ENCODE results near the gene CLIC4.

The CLIC4 gene

DNA sequence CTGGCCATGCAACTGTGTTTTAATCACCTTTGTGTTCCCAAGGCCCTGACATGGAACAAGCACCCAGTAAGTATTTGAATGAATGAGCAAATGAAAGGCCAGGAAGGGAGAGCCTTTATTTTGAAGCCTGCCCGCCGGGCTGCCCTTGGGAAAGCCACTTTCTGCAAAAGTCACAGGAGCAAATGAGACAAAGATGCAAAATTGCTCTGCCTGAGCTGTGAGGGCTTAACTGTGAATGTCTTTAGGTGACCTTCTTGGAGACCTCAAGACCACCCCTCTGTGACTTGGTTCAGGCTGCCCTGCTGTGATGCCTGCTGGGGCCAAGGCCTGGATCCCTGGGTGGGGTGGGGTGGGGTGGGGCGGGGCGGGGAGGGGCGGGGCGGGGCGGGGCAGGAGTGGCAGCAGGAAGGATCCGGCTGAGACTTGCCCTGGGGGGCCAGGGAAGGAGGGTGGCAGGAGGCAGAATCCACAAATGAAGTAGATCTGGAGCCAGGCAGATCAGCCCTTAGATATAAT lies 130.8 kb downstream of the CLIC4 start:
- H3K4me1 ChIP-seq (ENCODE audit: insufficient read depth, low read length, poor library complexity, severe bottlenecking): peaks cover 2% of the 10 kb centered on the region
- no peak overlapping the region for H3K4me3 ChIP-seq (ENCODE audit: low read length, poor library complexity, severe bottlenecking)
- no peaks in the 10 kb centered on the region for H3K27me3 ChIP-seq (ENCODE audit: insufficient read depth, low read length, poor library complexity, severe bottlenecking)
- H4K20me1 ChIP-seq (ENCODE audit: insufficient read depth, low read length, poor library complexity, severe bottlenecking): no peaks in the 10 kb centered on the region
- H3K79me2 ChIP-seq (ENCODE audit: insufficient read depth, low read length): no peaks in the 10 kb centered on the region
- TF ChIP-seq, protein P1, sequence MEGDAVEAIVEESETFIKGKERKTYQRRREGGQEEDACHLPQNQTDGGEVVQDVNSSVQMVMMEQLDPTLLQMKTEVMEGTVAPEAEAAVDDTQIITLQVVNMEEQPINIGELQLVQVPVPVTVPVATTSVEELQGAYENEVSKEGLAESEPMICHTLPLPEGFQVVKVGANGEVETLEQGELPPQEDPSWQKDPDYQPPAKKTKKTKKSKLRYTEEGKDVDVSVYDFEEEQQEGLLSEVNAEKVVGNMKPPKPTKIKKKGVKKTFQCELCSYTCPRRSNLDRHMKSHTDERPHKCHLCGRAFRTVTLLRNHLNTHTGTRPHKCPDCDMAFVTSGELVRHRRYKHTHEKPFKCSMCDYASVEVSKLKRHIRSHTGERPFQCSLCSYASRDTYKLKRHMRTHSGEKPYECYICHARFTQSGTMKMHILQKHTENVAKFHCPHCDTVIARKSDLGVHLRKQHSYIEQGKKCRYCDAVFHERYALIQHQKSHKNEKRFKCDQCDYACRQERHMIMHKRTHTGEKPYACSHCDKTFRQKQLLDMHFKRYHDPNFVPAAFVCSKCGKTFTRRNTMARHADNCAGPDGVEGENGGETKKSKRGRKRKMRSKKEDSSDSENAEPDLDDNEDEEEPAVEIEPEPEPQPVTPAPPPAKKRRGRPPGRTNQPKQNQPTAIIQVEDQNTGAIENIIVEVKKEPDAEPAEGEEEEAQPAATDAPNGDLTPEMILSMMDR (conservative IDR thresholded peaks at IDR 0.05; ENCODE audit: low read length): no peak
- no peak for TF ChIP-seq EZH2phosphoT487 (IDR thresholded peaks at IDR 0.05; ENCODE audit: borderline replicate concordance)
- H2AFZ ChIP-seq (ENCODE audit: low read length): no peak overlapping the region
- H3K9ac ChIP-seq (ENCODE audit: low read depth, low read length, poor library complexity, severe bottlenecking): no peak overlapping the region
- no peaks in the 10 kb centered on the region for H3K36me3 ChIP-seq (ENCODE audit: insufficient read depth, low read length)
- H3K9me3 ChIP-seq (ENCODE audit: insufficient read depth, low read depth, low read length): no peaks in the 10 kb centered on the region
- H3K4me2 ChIP-seq (ENCODE audit: low read depth, low read length, poor library complexity, severe bottlenecking): no peak overlapping the region
- no peaks in the 10 kb centered on the region for H3K9me2 ChIP-seq (replicated peaks; ENCODE audit: low read depth, low read length)
- H3F3A ChIP-seq (ENCODE audit: low read depth): no peaks in the 10 kb centered on the region

DNA sequence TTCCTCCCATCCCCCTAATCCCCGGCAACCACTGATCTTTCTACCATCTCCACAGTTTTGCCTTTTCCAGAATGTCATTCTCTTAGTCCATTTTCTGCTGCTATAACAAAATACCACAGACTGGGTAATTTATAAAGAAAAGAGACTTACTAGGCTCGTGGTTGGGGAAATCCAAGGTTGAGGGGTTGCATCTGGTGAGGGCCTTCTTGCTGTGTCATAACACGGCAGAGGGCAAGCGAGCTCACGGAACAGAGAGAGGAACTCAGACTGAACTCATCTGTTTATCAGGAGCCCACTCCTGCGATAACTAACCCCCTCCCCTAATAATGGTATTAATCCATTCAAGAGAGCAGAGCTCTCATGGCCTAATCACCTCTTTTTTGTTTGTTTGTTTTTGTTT lies 132.8 kb downstream of the CLIC4 start:
- H3F3A ChIP-seq (ENCODE audit: low read depth): no peaks in the 10 kb centered on the region
- H3K4me3 ChIP-seq (ENCODE audit: low read length, poor library complexity, severe bottlenecking): no peak overlapping the region
- no peaks in the 10 kb centered on the region for H3K4me1 ChIP-seq (ENCODE audit: insufficient read depth, low read length, poor library complexity, severe bottlenecking)
- H3K9me2 ChIP-seq (replicated peaks; ENCODE audit: low read depth, low read length): no peaks in the 10 kb centered on the region
- H3K79me2 ChIP-seq (ENCODE audit: insufficient read depth, low read length): no peaks in the 10 kb centered on the region
- H3K27me3 ChIP-seq (ENCODE audit: insufficient read depth, low read length, poor library complexity, severe bottlenecking): no peaks in the 10 kb centered on the region
- H4K20me1 ChIP-seq (ENCODE audit: insufficient read depth, low read length, poor library complexity, severe bottlenecking): no peaks in the 10 kb centered on the region
- no peaks in the 10 kb centered on the region for H3K36me3 ChIP-seq (ENCODE audit: insufficient read depth, low read length)
- no peak overlapping the region for H3K4me2 ChIP-seq (ENCODE audit: low read depth, low read length, poor library complexity, severe bottlenecking)
- no peak for TF ChIP-seq EZH2phosphoT487 (IDR thresholded peaks at IDR 0.05; ENCODE audit: borderline replicate concordance)
- TF ChIP-seq, protein P1 (conservative IDR thresholded peaks at IDR 0.05; ENCODE audit: low read length): no peak
- no peaks in the 10 kb centered on the region for H3K9me3 ChIP-seq (ENCODE audit: insufficient read depth, low read depth, low read length)
- no peak overlapping the region for H2AFZ ChIP-seq (ENCODE audit: low read length)
- H3K9ac ChIP-seq (ENCODE audit: low read depth, low read length, poor library complexity, severe bottlenecking): no peak overlapping the region

DNA sequence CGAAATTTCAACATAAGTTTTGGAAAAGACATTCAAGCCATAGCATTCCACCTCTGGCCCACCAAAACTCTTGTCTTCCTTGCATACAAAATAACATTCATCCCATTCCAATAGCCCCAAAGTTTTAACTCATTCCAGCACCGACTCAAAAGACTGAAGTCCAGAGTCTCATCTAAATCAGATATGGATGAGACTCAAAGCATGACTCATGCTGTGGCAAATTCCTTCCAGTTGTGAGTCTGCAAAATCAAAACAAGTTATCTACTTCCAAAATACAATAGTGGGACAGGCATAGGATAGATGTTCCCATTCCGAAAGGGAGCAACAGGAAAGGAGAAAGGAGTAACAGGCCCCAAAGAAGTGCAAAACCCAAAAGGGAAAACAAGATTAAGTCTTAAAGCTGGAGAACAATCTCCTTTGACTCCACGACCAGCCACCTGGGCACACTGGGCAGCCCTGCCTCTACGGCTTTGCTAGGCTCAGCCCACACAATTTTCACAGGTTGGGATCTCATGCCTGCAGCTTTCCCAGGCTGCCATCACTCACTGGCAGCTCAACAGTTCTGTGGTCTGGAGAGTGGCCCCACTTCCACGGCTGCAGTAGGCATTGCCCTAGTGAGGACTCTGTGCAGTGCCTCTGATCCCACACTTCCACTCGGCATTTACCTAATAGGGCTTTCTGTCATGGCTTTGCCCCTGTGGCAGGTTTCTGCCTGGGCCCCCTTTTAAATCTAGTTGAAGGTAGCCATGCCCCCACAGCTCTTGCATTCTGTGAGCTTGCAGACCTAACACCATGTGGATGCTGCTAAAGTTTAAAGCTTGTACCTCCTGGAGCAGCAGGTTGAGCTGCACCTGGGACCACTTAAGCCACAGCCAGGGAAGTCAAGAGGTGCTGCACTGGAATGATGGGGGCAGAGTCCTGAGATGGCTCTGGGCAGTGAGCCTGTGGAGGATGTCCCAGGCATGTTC lies 133.8 kb downstream of the CLIC4 start:
- peaks cover 5% of the 10 kb centered on the region for H3K9me3 ChIP-seq (ENCODE audit: insufficient read depth, low read depth, low read length)
- no peak overlapping the region for H3K4me2 ChIP-seq (ENCODE audit: low read depth, low read length, poor library complexity, severe bottlenecking)
- no peaks in the 10 kb centered on the region for H3K79me2 ChIP-seq (ENCODE audit: insufficient read depth, low read length)
- H4K20me1 ChIP-seq (ENCODE audit: insufficient read depth, low read length, poor library complexity, severe bottlenecking): no peaks in the 10 kb centered on the region
- H3K36me3 ChIP-seq (ENCODE audit: insufficient read depth, low read length): no peaks in the 10 kb centered on the region
- H3K9ac ChIP-seq (ENCODE audit: low read depth, low read length, poor library complexity, severe bottlenecking): no peak overlapping the region
- no peak overlapping the region for H2AFZ ChIP-seq (ENCODE audit: low read length)
- TF ChIP-seq EZH2phosphoT487 (IDR thresholded peaks at IDR 0.05; ENCODE audit: borderline replicate concordance): no peak
- TF ChIP-seq, protein P1 (conservative IDR thresholded peaks at IDR 0.05; ENCODE audit: low read length): no peak
- no peak overlapping the region for H3K4me3 ChIP-seq (ENCODE audit: low read length, poor library complexity, severe bottlenecking)
- no peaks in the 10 kb centered on the region for H3F3A ChIP-seq (ENCODE audit: low read depth)
- H3K9me2 ChIP-seq (replicated peaks; ENCODE audit: low read depth, low read length): no peaks in the 10 kb centered on the region
- H3K27me3 ChIP-seq (ENCODE audit: insufficient read depth, low read length, poor library complexity, severe bottlenecking): no peaks in the 10 kb centered on the region
- no peaks in the 10 kb centered on the region for H3K4me1 ChIP-seq (ENCODE audit: insufficient read depth, low read length, poor library complexity, severe bottlenecking)
